Measurements from ENCODE around the gene ITPKB. TPM values are rescaled to one million over a fixed set of nuclear protein-coding genes. Genes with fewer than 3 reads are reported as not detected.

The ITPKB gene
- total and polyA plus RNA-seq, 11 donors = 6.2 to 33.7 (median 17.8) TPM

DNA sequence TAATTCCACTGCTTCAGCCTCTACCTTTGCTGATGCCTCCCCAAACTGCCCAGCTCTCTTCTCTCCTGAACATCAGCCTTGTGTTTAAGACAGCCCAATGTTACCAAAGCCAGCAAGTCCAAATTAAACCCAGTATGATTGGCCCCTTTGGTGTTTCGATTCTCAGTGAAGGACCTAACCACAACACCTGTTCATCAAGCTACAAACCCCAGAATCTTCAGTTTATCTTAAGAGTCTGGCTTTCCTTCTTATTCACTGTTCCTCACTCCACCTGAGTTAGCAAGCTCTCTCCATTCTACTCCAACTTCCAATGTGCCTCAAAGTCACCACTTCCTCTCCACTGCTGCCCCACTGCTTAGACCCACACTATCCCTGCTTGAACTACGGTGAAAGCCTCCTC, 25.5 kb upstream of the ITPKB start:
- Histone ChIP-seq H3K9me3 (no peaks in the 10 kb centered on the region), H3K4me3 (no peak overlapping the region), H3K27ac (no peak overlapping the region), H3K36me3 (no peaks in the 10 kb centered on the region), H3K27me3 (peaks cover 0 to 28% (median 0%) of the 10 kb centered on the region in 9 donors), H3K4me1 (no peaks in the 10 kb centered on the region)
- no peak for TF ChIP-seq POLR2A (IDR thresholded peaks at IDR 0.05)
- TF ChIP-seq, protein P1, sequence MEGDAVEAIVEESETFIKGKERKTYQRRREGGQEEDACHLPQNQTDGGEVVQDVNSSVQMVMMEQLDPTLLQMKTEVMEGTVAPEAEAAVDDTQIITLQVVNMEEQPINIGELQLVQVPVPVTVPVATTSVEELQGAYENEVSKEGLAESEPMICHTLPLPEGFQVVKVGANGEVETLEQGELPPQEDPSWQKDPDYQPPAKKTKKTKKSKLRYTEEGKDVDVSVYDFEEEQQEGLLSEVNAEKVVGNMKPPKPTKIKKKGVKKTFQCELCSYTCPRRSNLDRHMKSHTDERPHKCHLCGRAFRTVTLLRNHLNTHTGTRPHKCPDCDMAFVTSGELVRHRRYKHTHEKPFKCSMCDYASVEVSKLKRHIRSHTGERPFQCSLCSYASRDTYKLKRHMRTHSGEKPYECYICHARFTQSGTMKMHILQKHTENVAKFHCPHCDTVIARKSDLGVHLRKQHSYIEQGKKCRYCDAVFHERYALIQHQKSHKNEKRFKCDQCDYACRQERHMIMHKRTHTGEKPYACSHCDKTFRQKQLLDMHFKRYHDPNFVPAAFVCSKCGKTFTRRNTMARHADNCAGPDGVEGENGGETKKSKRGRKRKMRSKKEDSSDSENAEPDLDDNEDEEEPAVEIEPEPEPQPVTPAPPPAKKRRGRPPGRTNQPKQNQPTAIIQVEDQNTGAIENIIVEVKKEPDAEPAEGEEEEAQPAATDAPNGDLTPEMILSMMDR (IDR thresholded peaks at IDR 0.05) = no peak
- intact Hi-C loops (cut with DNase I) = no loop called here
- no peak for ATAC-seq
- 89 to 97% (median 94%) methylated on average over 2 of the region's 2 CpGs for WGBS, 4 donors
- no peak for DNase-seq

DNA sequence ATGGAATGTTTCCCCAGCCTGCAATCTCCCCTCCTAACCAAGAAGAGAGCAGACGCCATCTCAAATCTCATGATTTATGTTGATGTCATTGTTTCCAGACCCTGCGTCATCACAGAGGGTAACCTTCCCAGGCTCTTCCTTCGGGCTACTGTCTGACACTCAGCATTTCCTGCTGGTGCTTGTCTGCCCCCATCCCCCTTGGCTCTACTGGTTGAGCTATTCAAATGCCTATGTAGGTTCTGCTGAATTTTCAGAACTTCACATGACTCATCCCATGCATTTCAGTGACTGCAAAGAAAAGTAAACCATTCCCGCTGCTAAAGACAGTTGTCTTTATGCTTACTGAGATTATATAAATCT, 24.8 kb upstream of the ITPKB start:
- Histone ChIP-seq H3K9me3 (no peaks in the 10 kb centered on the region), H3K36me3 (no peaks in the 10 kb centered on the region), H3K4me3 (no peak overlapping the region), H3K27me3 (peaks cover 0 to 28% (median 0%) of the 10 kb centered on the region in 9 donors), H3K27ac (no peak overlapping the region), H3K4me1 (no peaks in the 10 kb centered on the region)
- WGBS, 4 donors = 45 to 59% (median 54%) methylated on average over 4 of the region's 4 CpGs
- TF ChIP-seq POLR2A (IDR thresholded peaks at IDR 0.05) = no peak
- TF ChIP-seq, protein P1 (IDR thresholded peaks at IDR 0.05) = no peak
- no peak for DNase-seq
- intact Hi-C loops (cut with DNase I) = no loop called here
- ATAC-seq = no peak

DNA sequence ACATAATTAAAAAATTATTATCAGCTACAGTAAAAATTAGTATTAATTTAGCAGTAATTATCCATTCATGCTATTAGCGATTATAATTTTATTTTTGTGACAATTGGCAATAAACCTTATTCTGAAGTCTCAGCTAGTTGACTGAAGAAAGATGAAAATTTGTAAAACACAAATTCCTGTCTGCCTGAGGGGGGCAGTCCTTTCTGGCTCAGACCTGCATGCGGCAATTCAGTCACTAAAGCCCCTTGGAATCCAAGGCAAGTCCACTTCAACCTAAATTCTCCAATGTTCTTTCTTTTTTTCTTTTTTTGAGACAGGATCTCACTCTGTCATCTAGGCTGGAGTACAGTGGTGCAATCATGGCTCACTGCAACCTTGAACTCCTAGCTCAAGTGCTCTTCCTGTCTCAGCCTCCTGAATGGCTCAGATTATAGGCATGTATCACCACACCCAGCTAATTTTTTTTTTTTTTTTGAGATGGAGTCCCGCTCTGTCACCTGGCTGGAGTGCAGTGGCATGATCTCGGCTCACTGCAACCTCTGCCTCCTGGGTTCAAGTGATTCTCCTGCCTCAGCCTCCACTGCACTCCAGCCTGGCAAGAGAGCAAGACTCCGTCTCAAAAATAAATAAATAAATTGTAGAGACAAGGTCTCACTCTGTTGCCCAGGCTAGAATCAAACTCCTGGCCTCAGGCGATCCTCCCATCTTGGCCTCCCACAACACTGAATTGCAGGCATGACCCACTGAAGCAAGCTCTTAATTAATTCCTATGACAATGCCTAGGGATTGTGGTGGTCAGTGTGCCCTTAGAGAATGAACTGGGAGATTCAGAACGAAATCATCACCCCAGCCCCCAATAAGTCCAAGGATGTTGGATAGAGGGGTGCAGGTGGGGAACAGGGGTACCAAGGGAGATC, 24.2 kb upstream of the ITPKB start:
- DNase-seq (no peak), ATAC-seq (no peak)
- Histone ChIP-seq H3K27ac (no peak overlapping the region), H3K9me3 (no peaks in the 10 kb centered on the region), H3K36me3 (no peaks in the 10 kb centered on the region), H3K4me3 (no peak overlapping the region), H3K4me1 (no peaks in the 10 kb centered on the region), H3K27me3 (peaks cover 0 to 28% (median 0%) of the 10 kb centered on the region in 9 donors)
- WGBS, 4 donors = 88 to 91% (median 89%) methylated on average over 7 of the region's 7 CpGs
- no peak for TF ChIP-seq POLR2A (IDR thresholded peaks at IDR 0.05)
- TF ChIP-seq, protein P1 (IDR thresholded peaks at IDR 0.05) = no peak
- intact Hi-C loops (cut with DNase I) = no loop called here

DNA sequence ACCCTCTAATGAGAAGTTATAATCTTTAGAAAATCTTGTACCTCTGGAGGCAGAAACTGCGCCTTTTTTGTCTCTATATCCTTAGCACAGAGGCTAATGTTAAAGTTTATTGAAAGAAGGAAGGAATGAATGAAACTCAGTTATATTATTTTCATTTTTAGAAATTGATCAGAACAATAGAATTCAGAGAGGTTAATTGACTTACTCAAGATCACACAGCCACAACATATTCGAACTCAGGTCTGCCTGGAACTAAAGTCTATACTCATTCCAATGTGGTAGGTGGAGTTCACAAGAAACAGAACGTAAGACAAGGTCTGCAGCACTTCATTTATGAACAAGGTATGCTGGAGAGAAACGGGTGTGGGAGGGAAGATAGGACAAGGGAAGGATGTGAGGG, 23.0 kb upstream of the ITPKB start:
- intact Hi-C loops (cut with DNase I) = no loop called here
- TF ChIP-seq, protein P1 (IDR thresholded peaks at IDR 0.05) = no peak
- TF ChIP-seq POLR2A (IDR thresholded peaks at IDR 0.05) = no peak
- no peaks in the 10 kb centered on the region for H3K4me1 ChIP-seq
- H3K27ac ChIP-seq = no peak overlapping the region
- H3K9me3 ChIP-seq = no peaks in the 10 kb centered on the region
- 82 to 85% (median 83%) methylated on average over 4 of the region's 4 CpGs for WGBS, 4 donors
- H3K27me3 ChIP-seq = peaks cover 0 to 28% (median 0%) of the 10 kb centered on the region in 9 donors
- ATAC-seq (no peak), DNase-seq (no peak)
- no peak overlapping the region for H3K4me3 ChIP-seq
- H3K36me3 ChIP-seq = no peaks in the 10 kb centered on the region

Data from heart left ventricle (tissue), 16 donors.